SK-N-SH (cell line): ENCODE results near the gene LDB2. TPM values are rescaled to one million over a fixed set of nuclear protein-coding genes. Genes with fewer than 3 reads are reported as not detected.

Source experiments
- CTCF ChIA-PET: fragments of 300-600, 350-600 bp; formaldehyde crosslinking; extraction: SDS; loops from one replicate; lab custom pipeline; 2021; lab: Yijun Ruan, JAX
- POLR2A ChIA-PET: fragments of 350-600 bp; sonication (Branson Sonifier 250); formaldehyde crosslinking; extraction: SDS; loops from one replicate; lab custom pipeline; 2020; ENCODE audit warnings: antibody characterized with exemption, inconsistent platforms; lab: Yijun Ruan, JAX
- DNase-seq: peaks from one replicate; pipeline ENCODE4 v3.0.0; 2012
- H2AFZ ChIP-seq: fragments of 200-600 bp; sonication (generic); 2 replicates; pipeline ENCODE4 v1.8.1; 2016; ENCODE audit warnings: antibody characterized with exemption, mild to moderate bottlenecking, low read depth
- H3F3A ChIP-seq: fragments of 200-600 bp; sonication (generic); replicated peaks from 2 replicates; pipeline ENCODE3; 2016; ENCODE audit warnings: antibody characterized with exemption, mild to moderate bottlenecking; ENCODE audit not compliant: insufficient read depth
- H3K27ac ChIP-seq, 2 experiments: fragments of 200-500 bp in 1 of 2; fragments of 200-600 bp in 1 of 2; sonication (Bioruptor generic) in 1 of 2; sonication (generic), shearing (Covaris generic) in 1 of 2; 2 replicates each; pipeline versions ENCODE4 v1.5.1 to v1.6.1; 2014 to 2016; ENCODE audit warnings: low read depth in 2 of 2, inconsistent platforms in 1 of 2, low read length in 1 of 2, mild to moderate bottlenecking in 1 of 2, mixed read lengths in 1 of 2
- H3K27me3 ChIP-seq: fragments of 200-600 bp; sonication (generic), shearing (Covaris generic); 2 replicates; pipeline ENCODE4 v1.6.1; 2016; ENCODE audit warnings: mixed run types; ENCODE audit not compliant: insufficient read depth
- H3K36me3 ChIP-seq, 2 experiments: fragments of 200-500 bp in 1 of 2; fragments of 200-600 bp in 1 of 2; sonication (Bioruptor generic) in 1 of 2; sonication (generic) in 1 of 2; replicated peaks in 1 of 2; 2 replicates each; pipeline versions ENCODE3 to v1.5.1; 2014 to 2016; ENCODE audit warnings: low read length in 1 of 2, mild to moderate bottlenecking in 1 of 2; ENCODE audit not compliant: insufficient read depth in 2 of 2, control insufficient read depth in 1 of 2
- H3K4me1 ChIP-seq, 2 experiments: fragments of 200-500 bp in 1 of 2; fragments of 200-600 bp in 1 of 2; sonication (Bioruptor generic) in 1 of 2; sonication (generic), shearing (Covaris generic) in 1 of 2; 2 replicates each; pipeline versions ENCODE4 v1.5.1 to v1.6.1; 2014 to 2016; ENCODE audit warnings: low read depth in 1 of 2, low read length in 1 of 2, mixed run types in 1 of 2; ENCODE audit not compliant: insufficient read depth in 2 of 2, control insufficient read depth in 1 of 2
- H3K4me2 ChIP-seq: fragments of 200-600 bp; sonication (generic), shearing (Covaris generic); 2 replicates; pipeline ENCODE4 v1.6.1; 2017; ENCODE audit warnings: mixed run types
- H3K4me3 ChIP-seq, 2 experiments: fragments of 200-500 bp in 1 of 2; fragments of 200-600 bp in 1 of 2; sonication (Bioruptor generic) in 1 of 2; sonication (generic), shearing (Covaris generic) in 1 of 2; 2 replicates each; pipeline versions ENCODE4 v1.5.1 to v1.8.1; 2014 to 2016; ENCODE audit warnings: low read depth in 2 of 2, inconsistent platforms in 1 of 2, low read length in 1 of 2, mild to moderate bottlenecking in 1 of 2, mixed read lengths in 1 of 2, moderate library complexity in 1 of 2
- H3K79me2 ChIP-seq: fragments of 200-600 bp; sonication (generic); 2 replicates; pipeline ENCODE4 v1.8.1; 2017; ENCODE audit warnings: mild to moderate bottlenecking; ENCODE audit not compliant: insufficient read depth
- H3K9ac ChIP-seq: fragments of 200-600 bp; sonication (generic); 2 replicates; pipeline ENCODE4 v1.6.1; 2017; ENCODE audit warnings: mixed run types
- H3K9me2 ChIP-seq: fragments of 200-600 bp; sonication (generic); 2 replicates; pipeline ENCODE4 v1.6.1; 2017; ENCODE audit warnings: mixed run types
- H3K9me3 ChIP-seq: fragments of 200-600 bp; sonication (generic); 2 replicates; pipeline ENCODE4 v1.6.1; 2017; ENCODE audit warnings: mixed run types, mild to moderate bottlenecking, moderate library complexity
- H4K20me1 ChIP-seq: fragments of 200-600 bp; sonication (generic); 2 replicates; pipeline ENCODE4 v1.6.1; 2017; ENCODE audit warnings: mild to moderate bottlenecking, mixed run types; ENCODE audit not compliant: insufficient read depth
- CTCF ChIP-seq: fragments of 200-600 bp; sonication (generic); IDR thresholded peaks from 2 replicates; pipeline ENCODE4 v1.6.1; 2017; ENCODE audit warnings: antibody characterized with exemption, mild to moderate bottlenecking, moderate library complexity
- ELF1 ChIP-seq: IDR thresholded peaks from 2 replicates; pipeline ENCODE4 v1.4.0; 2012
- EP300 ChIP-seq, 2 experiments: IDR thresholded peaks; 2 replicates each; pipeline versions ENCODE4 v1.4.0 to v1.6.1; 2012; ENCODE audit warnings: borderline replicate concordance in 1 of 2, low read depth in 1 of 2, low read length in 1 of 2
- EZH2phosphoT487 ChIP-seq: fragments of 200-600 bp; sonication (generic); IDR thresholded peaks from 2 replicates; pipeline ENCODE4 v1.6.1; 2017; ENCODE audit warnings: low read depth, mixed run types, mild to moderate bottlenecking, antibody characterized with exemption, moderate library complexity, borderline replicate concordance
- FOSL2 ChIP-seq: IDR thresholded peaks from 2 replicates; pipeline ENCODE4 v1.4.0; 2012; ENCODE audit warnings: low read depth, mild to moderate bottlenecking, moderate library complexity, borderline replicate concordance
- GATA2 ChIP-seq: sonication (generic); formaldehyde crosslinking; IDR thresholded peaks from 2 replicates; pipeline ENCODE4 v1.5.0; 2020; ENCODE audit warnings: mild to moderate bottlenecking, missing genetic modification reagents
- IRF3 ChIP-seq: fragments of 150-350 bp; IDR thresholded peaks from 2 replicates; pipeline ENCODE4 v1.6.1; 2016; ENCODE audit warnings: mild to moderate bottlenecking, low read depth, low read length
- JUND ChIP-seq: IDR thresholded peaks from 2 replicates; pipeline ENCODE4 v1.4.0; 2012
- MAX ChIP-seq: IDR thresholded peaks from 2 replicates; pipeline ENCODE4 v1.4.0; 2012; ENCODE audit warnings: low read depth
- MEF2A ChIP-seq: IDR thresholded peaks from 2 replicates; pipeline ENCODE4 v1.4.0; 2012; ENCODE audit warnings: low read depth, borderline replicate concordance
- NRF1 ChIP-seq: IDR thresholded peaks from 2 replicates; pipeline ENCODE4 v1.6.1; 2012; ENCODE audit warnings: low read depth, mild to moderate bottlenecking, low read length
- PBX3 ChIP-seq: IDR thresholded peaks from 2 replicates; pipeline ENCODE4; 2012
- RAD21 ChIP-seq: IDR thresholded peaks from 2 replicates; pipeline ENCODE4 v1.6.1; 2012; ENCODE audit warnings: mild to moderate bottlenecking, low read length
- RCOR1 ChIP-seq: fragments of 150-350 bp; IDR thresholded peaks from 2 replicates; pipeline ENCODE4 v1.6.1; 2017; ENCODE audit warnings: antibody characterized with exemption, low read length
- REST ChIP-seq: IDR thresholded peaks from 2 replicates; pipeline ENCODE4 v1.6.1; 2012; ENCODE audit warnings: mild to moderate bottlenecking, low read depth, low read length, moderate library complexity
- RFX5 ChIP-seq: IDR thresholded peaks from 2 replicates; pipeline ENCODE4 v1.6.1; 2012; ENCODE audit warnings: mild to moderate bottlenecking, improper control_type of control experiment, low read length
- RXRA ChIP-seq: IDR thresholded peaks from 2 replicates; pipeline ENCODE4 v1.4.0; 2012; ENCODE audit warnings: low read depth, mild to moderate bottlenecking, borderline replicate concordance
- TAF1 ChIP-seq: IDR thresholded peaks from 2 replicates; pipeline ENCODE4 v1.6.1; 2012; ENCODE audit warnings: low read depth, mild to moderate bottlenecking, low read length, moderate library complexity, borderline replicate concordance
- YY1 ChIP-seq: IDR thresholded peaks from 2 replicates; pipeline ENCODE4 v1.4.0; 2012; ENCODE audit warnings: low read depth, mild to moderate bottlenecking
- WGBS: methylation state at CpG from one replicate; pipeline ENCODE4 v1.1.6; 2017; ENCODE audit warnings: low lambda C conversion rate; 5-methylcytosine and 5-hydroxymethylcytosine counted together
- polyA plus RNA-seq, 3 experiments: library from polyadenylated mRNA; depleted of rRNA; stranded (reverse); fragments of >200 nt; gene quantifications; 2 replicates each; pipeline ENCODE4 v1.2.3, GENCODE V29; 2012

LDB2 gene
- polyA plus RNA-seq, 1 of the 3 experiments (the other 2 are of a cell fraction) = 11.0 TPM

- Histone ChIP-seq H3K4me1 (peaks cover 0 to 8% of the 10 kb centered on the region in 2 experiments; a peak in 1 of 4 replicates), H3K9me3 (no peaks in the 10 kb centered on the region), H3F3A (peaks cover 7% of the 10 kb centered on the region), H3K79me2 (no peaks in the 10 kb centered on the region), H3K4me2 (no peak overlapping the region), H4K20me1 (no peaks in the 10 kb centered on the region), H3K27me3 (no peaks in the 10 kb centered on the region), H3K9ac (no peak overlapping the region), H3K4me3 (no peak overlapping the region), H2AFZ (no peak overlapping the region), H3K36me3 (peaks cover 0 to 6% of the 10 kb centered on the region in 2 experiments), H3K27ac (no peak overlapping the region), H3K9me2 (no peaks in the 10 kb centered on the region)
- DNase-seq = no peak
- no peak for TF ChIP-seq RFX5
- CTCF ChIA-PET = interaction anchor here (1.1 kb wide), 1 partner anchor 291 kb away, joined by 5 read pairs; no protein-coding TSS in a partner anchor
- POLR2A ChIA-PET = no interaction called here
- 79% methylated on average over 3 of the region's 3 CpGs for WGBS
These were observed 316.4 kb downstream of the LDB2 start for GRCh38 chr4:16582036-16582435.

GRCh38 chr4:16581117-16581516 lies 317.3 kb downstream of the LDB2 start:
- WGBS = 86% methylated on average over 3 of the region's 3 CpGs
- CTCF ChIA-PET = interaction anchor here (0.9 to 1.5 kb wide), 2 partner anchors 65 to 867 kb away, joined by 3 read pairs; no protein-coding TSS in a partner anchor
- POLR2A ChIA-PET = no interaction called here

More at GRCh38 chr4:16581117-16581516, 317.3 kb downstream of the LDB2 start:
- Histone ChIP-seq H3K9me2 (no peaks in the 10 kb centered on the region), H3F3A (peaks cover 7% of the 10 kb centered on the region), H3K9ac (no peak overlapping the region), H3K4me2 (no peak overlapping the region), H3K27ac (no peak overlapping the region), H2AFZ (no peak overlapping the region), H3K9me3 (no peaks in the 10 kb centered on the region), H4K20me1 (no peaks in the 10 kb centered on the region), H3K4me3 (no peak overlapping the region), H3K79me2 (no peaks in the 10 kb centered on the region), H3K4me1 (peaks cover 0 to 8% of the 10 kb centered on the region in 2 experiments; a peak in 1 of 4 replicates), H3K27me3 (no peaks in the 10 kb centered on the region), H3K36me3 (peaks cover 0 to 6% of the 10 kb centered on the region in 2 experiments)
- no peak for DNase-seq
- TF ChIP-seq YY1 (no peak), NRF1 (no peak), RFX5 (no peak), IRF3 (no peak), RCOR1 (no peak), TAF1 (no peak), JUND (no peak), GATA2 (CRISPR knock-in tag) (no peak), EZH2phosphoT487 (no peak), MEF2A (no peak), REST (no peak), ELF1 (no peak), FOSL2 (no peak), CTCF (no peak), EP300 (IDR thresholded peaks at IDR 0.05; ENCODE audit: borderline replicate concordance in 1 of 2, low read depth in 1 of 2, low read length in 1 of 2) (no peak), MAX (no peak), RAD21 (no peak), PBX3 (no peak), RXRA (no peak)
